ENCODE data around the gene HLA-DRB1.

DNA sequence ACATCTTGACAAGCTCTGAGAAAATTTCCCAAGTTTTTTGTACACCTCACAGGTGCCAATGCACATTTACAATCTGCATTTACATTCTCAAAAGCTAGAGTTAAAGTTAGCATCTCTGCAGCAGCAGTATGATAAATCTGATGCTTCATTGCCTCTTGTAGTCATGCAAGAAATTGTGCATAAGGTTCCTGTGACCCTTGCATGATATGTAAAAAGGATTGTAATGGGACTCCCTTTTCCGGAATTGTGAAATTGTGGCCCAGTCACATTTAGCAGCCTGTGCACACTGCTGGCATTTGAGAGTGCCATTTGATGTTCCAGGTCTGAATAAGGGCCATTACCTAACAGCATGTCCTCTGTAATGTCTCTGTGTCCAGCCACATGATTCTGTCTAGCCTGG is 24.1 kb downstream of the HLA-DRB1 start:
- TF ChIP-seq, protein P1, sequence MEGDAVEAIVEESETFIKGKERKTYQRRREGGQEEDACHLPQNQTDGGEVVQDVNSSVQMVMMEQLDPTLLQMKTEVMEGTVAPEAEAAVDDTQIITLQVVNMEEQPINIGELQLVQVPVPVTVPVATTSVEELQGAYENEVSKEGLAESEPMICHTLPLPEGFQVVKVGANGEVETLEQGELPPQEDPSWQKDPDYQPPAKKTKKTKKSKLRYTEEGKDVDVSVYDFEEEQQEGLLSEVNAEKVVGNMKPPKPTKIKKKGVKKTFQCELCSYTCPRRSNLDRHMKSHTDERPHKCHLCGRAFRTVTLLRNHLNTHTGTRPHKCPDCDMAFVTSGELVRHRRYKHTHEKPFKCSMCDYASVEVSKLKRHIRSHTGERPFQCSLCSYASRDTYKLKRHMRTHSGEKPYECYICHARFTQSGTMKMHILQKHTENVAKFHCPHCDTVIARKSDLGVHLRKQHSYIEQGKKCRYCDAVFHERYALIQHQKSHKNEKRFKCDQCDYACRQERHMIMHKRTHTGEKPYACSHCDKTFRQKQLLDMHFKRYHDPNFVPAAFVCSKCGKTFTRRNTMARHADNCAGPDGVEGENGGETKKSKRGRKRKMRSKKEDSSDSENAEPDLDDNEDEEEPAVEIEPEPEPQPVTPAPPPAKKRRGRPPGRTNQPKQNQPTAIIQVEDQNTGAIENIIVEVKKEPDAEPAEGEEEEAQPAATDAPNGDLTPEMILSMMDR (IDR thresholded peaks at IDR 0.05) = no peak
- TF ChIP-seq POLR2A (IDR thresholded peaks at IDR 0.05) = no peak

Measured in Peyer's patch (tissue), 4 donors.